GM21447 (cell line): ENCODE measurements around the gene COPE.
A peak's percentile ranks its signal among the peaks of the same experiment; 100 is the strongest.
"Not testable (repeated sequence)": the region's sequence is repeated elsewhere in the genome, so short reads cannot be mapped to it uniquely, and the experiment has no call there.

ENCODE experiments used
- ATAC-seq: cut with Tn5 transposase; IDR thresholded peaks from one replicate; pipeline ENCODE4 v1.9.1; 2021; ENCODE audit not compliant: unreplicated experiment

The COPE gene

GRCh38 chr19:18919086-18919899 lies at the start of gene COPE, which contains the start of gene DDX49:
COPE (minus strand) TSS chr19:18919387; CDS start chr19:18919348, 39 bp downstream.
DDX49 (plus strand) TSS chr19:18919715; CDS start chr19:18919742, 27 bp downstream.
- peak; percentile 90 for ATAC-seq

GRCh38 chr19:18967358-18968146 lies 48.4 kb upstream of the COPE start:
- no peak for ATAC-seq

GRCh38 chr19:18966307-18966706 lies 47.1 kb upstream of the COPE start:
- no peak for ATAC-seq

- no peak for ATAC-seq
These were observed 44.9 kb upstream of the COPE start for GRCh38 chr19:18964121-18964520.

GRCh38 chr19:18961767-18962620 lies 42.8 kb upstream of the COPE start:
- ATAC-seq, result no peak

GRCh38 chr19:18960370-18960769 lies 41.2 kb upstream of the COPE start:
- no peak for ATAC-seq

GRCh38 chr19:18955042-18955441 lies 35.9 kb upstream of the COPE start:
- no peak for ATAC-seq

- ATAC-seq, result no peak
These were observed 34.9 kb upstream of the COPE start for GRCh38 chr19:18954094-18954493.

GRCh38 chr19:18952364-18953003 lies 33.3 kb upstream of the COPE start:
- ATAC-seq, result not testable (repeated sequence)

- ATAC-seq, result no peak
These were observed 32.6 kb upstream of the COPE start for GRCh38 chr19:18951721-18952281.

GRCh38 chr19:18949858-18950257 lies 30.7 kb upstream of the COPE start:
- no peak for ATAC-seq

- ATAC-seq, result no peak
These were observed 29.8 kb upstream of the COPE start for GRCh38 chr19:18948976-18949356.

GRCh38 chr19:18948075-18948975 lies 29.1 kb upstream of the COPE start:
- no peak for ATAC-seq

GRCh38 chr19:18946918-18947317 lies 27.7 kb upstream of the COPE start:
- ATAC-seq, result no peak

- no peak for ATAC-seq
These were observed 27.1 kb upstream of the COPE start for GRCh38 chr19:18946335-18946734.

- no peak for ATAC-seq
These were observed 26.1 kb upstream of the COPE start for GRCh38 chr19:18945297-18945696.

- ATAC-seq, result no peak
These were observed 24.3 kb upstream of the COPE start for GRCh38 chr19:18943465-18943864.

- no peak for ATAC-seq
These were observed 23.5 kb upstream of the COPE start for GRCh38 chr19:18942692-18943091.

- no peak for ATAC-seq
These were observed 22.6 kb upstream of the COPE start for GRCh38 chr19:18941628-18942354.
